KBM-7 (cell line): ENCODE data around the gene NLGN4Y.

Experiments used
- DNase-seq: peaks from one replicate; pipeline ENCODE4 v3.0.0-alpha.2; 2015
- in situ Hi-C: fragments of 300-500 bp; cut with MboI; formaldehyde crosslinking; loops from 2 replicates; pipeline ENCODE4 v1.14.3; 2020; ENCODE audit warnings: low sequenced_read_pairs, low pct_unique_long_range_greater_than_20kb, mixed read lengths

Gene NLGN4Y

DNA sequence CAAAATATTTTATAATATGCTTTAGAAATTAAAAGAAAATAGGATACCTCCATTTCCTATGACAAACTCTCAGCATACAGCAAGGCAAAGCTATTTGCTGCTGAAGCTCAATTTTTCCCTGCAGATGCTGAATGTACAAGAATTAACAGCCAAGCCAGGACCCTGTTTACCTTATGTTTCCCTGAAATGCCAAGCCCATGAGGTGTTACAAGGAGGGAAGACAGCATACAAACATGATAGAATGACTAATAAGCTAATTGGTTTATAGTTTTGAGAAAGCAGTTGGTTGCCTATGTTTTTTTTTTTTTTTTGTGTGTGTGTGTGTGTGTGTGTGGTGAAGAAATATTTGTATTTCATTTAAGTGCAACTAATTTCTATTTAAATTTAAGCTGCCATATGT, 113.2 kb downstream of the NLGN4Y start:
- DNase-seq, result no peak
- in situ Hi-C loops, result no loop called here

DNA sequence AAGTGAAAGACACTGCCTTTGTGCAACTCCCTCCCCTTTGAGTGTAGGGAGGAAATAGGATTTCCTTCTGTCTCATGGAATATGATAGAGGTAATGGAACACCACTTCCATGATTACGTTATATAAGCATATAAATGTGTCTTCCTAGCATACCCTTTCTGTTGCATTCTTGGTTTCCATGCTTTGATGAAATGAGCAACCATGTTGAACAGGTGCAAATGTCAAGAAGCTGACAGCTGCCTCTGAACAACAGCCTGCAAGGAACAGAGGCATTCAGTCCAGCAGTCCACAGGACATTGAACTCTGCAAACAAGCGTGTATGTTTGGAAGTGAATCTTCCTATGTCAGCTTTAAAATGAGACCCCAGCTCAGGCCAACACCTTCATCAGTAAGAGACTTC, 117.5 kb downstream of the NLGN4Y start:
- no peak for DNase-seq
- in situ Hi-C loops, result no loop called here

DNA sequence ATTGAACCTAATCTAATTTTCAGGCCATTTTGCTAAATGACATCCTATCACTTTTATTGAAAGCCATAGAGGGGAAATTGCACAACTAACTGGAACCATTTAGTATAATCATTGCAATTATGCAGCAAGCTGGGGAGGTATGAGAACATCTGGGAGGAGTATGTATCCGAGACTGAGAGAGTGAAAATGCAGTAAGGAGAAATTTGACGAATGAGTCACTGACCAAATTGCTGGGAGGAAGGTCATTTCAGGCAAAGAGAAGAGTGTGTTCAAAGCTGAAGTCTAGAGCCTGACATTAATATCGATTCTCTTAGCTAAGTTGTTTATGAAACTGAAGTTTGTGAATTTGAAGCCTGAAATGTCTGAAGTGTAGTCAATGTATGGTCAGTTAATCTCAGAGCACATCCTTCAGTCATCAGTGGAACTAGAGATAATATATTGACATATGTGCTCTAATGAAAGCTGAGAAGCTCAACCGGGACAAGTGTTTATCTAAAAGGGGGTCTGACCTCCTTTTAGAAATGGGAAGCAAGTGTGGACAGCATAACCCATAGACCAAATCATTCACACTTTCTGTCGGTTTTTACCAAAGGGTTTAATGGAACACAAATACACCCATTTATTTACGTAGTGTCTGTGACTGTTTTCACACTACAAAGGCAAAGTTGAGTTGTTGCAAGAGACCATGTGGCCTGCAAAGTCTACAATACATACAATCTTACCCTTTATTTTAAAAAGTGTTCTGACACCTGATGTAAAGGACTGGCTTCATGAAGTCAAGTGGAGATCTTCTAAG, 120.0 kb downstream of the NLGN4Y start:
- DNase-seq, result peak; percentile 37

DNA sequence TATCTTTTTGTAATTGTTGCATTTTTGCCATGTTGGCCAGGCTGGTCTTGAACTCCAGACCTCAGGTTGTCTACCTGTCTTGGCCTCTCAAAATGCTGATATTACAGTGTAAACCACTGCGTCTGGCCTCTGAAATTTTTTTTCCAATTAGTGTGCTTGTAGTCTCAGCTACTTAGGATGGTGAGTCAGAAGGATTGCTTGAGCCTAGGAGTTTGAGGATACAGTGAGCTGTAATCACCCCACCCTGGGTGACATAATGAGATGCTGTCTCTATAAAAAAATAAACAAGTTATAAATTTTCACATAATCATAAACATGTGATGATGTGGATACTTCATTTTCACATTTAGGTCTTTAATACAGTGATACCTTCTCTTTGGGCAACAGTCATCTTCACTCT, 154.9 kb downstream of the NLGN4Y start:
- no peak for DNase-seq
- in situ Hi-C loops, result no loop called here

More for the DNA sequence above, 120.0 kb downstream of the NLGN4Y start:
- in situ Hi-C loops, result no loop called here

DNA sequence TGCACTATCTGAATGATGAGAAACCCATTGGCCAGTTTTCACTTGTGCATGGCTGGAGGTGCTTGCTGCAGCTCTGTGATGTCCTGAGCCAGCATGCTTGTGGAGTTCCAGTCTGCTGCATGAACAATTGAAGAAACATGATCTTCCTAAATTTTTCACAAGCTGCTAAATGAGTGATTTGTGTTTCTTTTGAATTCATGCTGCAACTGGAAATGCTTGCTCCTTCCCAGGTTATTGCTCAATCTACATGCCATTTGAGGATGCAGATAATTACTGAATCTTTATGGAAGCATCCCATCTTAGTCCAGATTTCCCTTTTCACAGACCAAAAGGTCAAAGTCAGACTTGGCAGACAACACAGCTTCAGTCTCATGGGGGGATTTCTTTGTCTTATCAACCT, 170.2 kb downstream of the NLGN4Y start:
- no peak for DNase-seq
- in situ Hi-C loops, result no loop called here

DNA sequence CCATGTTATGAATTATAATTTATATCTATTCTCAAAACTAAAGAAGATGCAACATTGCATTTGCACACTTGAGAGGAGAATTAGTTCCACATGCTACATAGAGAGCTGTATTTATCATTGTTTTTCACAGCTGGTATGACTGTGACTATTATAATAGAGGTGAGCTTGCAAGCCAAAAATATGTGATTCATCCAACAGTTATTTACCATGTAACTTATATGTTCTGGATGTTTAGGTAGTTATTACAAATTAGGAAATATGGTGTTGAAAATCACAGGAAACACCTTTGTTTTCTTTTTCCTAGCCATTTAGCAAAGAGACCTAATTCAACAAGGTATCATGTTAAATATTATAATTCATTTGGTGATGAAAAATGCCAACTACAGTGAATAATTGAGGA, 183.8 kb downstream of the NLGN4Y start:
- in situ Hi-C loops, result no loop called here
- no peak for DNase-seq

DNA sequence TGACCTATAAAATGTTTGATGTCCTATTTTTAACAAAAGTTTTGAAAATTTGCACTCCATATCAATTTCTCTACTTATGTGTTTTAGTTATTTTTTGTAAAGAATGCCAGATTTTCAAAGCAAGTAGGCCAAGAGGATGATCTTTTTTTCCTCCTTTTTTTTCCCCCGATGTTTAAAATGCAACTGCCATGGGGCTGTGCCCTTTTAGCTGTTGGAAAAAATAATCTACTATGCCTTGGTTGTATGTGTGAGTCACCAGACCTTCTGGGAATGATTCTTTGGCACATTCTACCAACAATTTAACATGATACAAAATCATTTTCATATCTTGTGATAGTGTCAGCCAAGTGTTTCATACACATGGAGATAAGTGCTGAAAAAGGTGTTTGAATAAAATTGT, 217.3 kb downstream of the NLGN4Y start:
- DNase-seq, result no peak
- in situ Hi-C loops, result no loop called here

DNA sequence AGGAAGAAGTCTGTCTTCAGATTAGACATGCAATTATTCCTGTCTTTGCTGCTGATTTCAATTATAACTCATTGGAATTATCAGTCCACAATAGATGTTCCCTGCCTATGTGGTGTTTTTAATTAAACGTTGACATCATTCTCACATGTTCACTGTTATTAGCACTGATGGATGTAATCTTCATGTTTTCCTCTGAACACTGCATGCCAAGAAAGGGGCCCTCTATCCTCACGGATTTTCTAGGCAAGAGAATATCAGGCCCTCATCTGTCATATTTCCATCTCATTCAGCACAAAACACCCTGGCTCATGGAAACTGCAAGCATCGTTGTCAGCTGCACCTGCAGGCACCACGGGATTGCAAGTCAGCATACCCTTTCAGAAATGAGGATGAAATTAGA, 224.0 kb downstream of the NLGN4Y start:
- no peak for DNase-seq
- in situ Hi-C loops, result no loop called here

DNA sequence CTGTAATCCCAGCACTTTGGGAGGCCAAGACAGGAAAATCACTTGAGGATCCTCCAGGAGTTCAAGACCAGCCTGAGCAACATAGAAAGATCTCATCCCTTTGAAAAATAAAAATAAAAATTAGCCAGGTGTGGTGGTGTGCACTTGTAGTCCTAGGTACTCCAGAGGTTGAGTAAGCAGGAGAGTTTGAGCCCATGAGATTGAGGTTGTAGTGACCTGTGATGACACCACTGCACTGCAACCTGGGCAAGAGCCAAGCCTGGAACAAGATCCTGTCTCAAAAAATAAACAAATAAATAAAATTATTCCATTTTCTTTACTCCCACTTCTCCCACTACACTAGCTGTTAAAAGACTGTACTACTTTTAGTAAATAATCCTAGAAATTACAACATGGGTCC, 231.2 kb downstream of the NLGN4Y start:
- DNase-seq, result no peak
- in situ Hi-C loops, result no loop called here

DNA sequence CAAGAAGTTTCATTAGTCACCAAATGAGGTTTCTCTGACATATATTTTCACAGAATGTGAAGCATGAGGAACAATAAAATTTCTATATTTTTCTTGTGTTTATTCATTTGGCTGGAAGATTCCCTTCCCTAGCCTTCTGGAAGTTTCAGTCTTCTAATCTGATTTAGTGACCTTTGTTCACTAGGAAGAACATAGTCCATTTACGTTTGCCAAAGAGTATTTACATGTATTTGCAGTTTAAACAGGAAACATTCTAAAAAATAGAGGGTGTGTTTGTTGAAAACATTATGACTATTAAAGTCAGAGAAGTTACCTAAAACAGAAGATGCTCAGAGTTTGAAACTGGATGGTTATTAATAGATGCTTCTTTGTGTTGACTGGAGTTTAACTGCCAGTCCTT, 238.6 kb downstream of the NLGN4Y start:
- DNase-seq, result no peak
- in situ Hi-C loops, result no loop called here

DNA sequence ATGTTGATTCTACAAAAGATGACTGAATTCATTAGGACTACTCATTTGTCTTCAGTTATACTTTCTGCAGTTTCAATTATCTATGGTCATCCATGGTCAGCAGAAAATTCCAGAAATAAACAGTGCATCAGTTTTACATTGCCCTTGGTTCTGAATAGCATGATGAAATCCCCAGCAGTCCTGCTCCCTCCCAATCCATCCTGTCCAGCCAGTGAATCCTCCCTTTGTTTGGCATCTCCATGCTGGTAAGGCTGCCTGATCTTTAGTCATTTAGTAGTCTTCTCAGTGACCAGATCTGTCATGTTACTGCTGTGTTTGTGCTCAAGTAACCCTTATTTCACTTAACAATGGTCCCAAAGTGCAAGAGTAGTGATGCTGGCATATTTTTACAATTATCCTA, 239.3 kb downstream of the NLGN4Y start:
- DNase-seq, result no peak
- in situ Hi-C loops, result no loop called here

DNA sequence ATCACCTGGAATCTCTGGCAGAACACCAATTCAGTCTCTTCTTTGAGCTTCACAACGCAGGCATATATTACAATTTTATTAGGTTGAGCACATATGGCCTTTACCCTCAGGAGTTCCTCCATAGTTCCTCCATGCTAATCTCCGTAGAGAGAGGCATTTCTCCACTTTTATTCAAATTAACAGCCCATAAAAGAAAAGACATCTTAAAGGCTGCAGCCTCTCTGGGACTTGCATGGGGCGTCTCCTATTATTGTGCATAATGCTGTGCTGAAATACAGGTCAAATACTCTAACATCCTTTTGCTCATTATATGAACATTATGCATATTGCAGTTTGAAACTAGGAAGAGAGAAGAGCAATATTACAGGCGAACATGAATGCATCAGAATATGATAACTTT, 253.9 kb downstream of the NLGN4Y start:
- DNase-seq, result no peak
- in situ Hi-C loops, result no loop called here

DNA sequence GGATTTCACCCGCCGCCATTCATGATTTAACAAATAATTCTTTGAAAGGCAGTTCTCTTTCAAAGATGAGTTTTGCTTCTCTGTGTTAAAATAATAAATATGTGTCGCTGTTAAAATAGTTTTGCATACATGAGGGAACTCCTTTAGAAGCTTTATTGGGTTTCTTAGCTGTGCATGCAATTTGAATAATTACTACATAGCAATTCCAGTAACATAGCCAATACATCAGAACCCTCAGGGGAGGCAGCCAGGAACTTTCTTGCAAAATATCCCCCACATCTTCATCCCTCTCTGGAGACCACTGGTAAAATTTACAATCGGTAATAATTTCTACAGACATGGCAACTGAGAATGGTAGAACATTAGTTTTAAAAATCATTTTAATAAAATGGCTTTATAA, 268.8 kb downstream of the NLGN4Y start:
- in situ Hi-C loops, result no loop called here
- DNase-seq, result no peak

DNA sequence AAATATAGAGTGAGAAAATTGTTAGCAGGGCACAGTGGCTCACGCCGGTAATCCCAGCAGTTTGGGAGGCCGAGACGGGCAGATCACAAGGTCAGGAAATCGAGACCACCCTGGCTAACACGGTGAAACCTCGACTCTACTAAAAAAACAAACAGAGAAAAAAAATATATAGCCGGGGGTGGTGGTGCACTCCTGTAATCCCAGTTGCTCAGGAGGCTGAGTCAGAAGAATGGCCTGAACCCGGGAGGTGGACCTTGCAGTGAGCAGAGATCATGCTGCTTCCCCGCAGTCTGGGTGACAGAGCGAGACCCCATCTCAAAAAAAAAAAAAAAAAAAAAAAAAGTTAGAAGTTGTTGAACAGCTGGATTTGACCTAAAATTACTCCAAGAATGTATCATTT, 269.3 kb downstream of the NLGN4Y start:
- no peak for DNase-seq
- in situ Hi-C loops, result no loop called here

DNA sequence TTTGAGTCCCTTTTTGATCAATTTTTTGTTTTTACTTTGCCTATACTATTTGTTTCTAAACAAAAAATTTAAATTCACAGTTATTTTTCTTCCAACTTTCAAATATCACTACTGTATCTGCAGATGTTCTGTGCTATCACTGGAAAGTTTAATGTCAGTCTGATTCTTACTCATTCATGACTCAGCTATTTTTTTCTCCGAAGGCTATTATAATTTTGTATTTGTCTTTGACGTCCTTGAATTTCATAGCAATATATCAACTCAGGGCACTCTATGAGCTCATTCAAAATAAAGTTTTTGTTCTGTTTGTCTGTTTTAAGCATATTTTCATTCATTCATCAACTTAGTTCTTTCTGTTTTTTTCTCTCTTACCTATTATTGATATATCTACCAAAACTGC, 273.7 kb downstream of the NLGN4Y start:
- DNase-seq, result no peak
- in situ Hi-C loops, result no loop called here

DNA sequence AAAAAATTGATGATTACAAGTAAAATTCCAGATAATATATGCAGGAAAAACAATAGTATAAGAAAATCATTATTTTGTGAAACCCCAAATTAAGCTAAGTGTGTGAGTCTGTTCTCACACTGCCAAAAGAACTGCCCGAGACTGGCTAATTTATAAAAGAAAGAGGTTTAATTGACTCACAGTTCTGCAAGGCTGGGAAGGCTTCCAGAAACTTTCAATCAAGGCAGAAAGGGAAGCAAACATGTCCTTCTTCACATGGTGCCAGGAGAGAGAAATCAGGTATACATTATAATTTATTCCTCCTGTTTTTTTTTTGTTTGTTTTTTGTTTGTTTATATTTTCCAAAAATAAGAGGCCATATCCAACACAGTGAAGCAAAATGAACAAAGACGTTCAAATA, 276.8 kb downstream of the NLGN4Y start:
- no peak for DNase-seq
- in situ Hi-C loops, result no loop called here

DNA sequence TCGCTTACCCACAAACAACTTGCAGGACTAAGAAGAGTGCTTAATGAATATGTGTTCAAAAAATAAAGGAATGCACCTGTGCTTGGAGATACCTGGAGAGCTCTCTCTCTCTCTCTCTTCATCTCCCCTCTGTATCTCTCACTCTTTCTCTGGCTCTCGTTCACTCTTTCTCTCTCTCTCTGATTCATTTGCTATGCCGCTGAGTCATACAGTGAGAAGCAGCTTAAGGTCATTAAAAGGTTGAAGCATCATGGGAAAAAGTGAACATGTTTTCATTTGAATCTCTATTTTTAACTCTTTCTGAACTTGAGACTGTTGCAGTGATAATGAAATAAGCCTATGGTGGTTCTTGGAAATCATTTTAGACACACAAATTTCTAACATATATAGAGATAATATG, 277.8 kb downstream of the NLGN4Y start:
- peak; percentile 9 for DNase-seq
- in situ Hi-C loops, result no loop called here

DNA sequence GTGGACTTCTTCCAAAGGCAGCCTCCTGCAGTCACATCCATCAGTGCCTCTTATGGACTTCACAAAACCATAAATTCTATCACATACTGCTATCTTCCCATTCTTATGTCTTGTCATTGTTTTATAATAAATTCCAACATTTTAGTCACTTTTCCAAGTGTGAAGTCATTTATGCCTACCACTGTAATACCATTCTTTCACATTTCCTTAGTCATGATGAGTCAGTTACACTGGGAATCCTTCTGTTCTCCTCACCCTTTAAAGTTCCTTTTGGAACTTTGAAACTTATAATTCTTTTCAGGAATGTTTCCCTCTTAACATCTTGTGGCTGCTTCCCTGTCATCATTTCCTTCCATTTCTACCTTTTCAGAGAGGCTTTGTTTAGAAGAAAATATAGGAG, 279.7 kb downstream of the NLGN4Y start:
- no peak for DNase-seq
- in situ Hi-C loops, result no loop called here

DNA sequence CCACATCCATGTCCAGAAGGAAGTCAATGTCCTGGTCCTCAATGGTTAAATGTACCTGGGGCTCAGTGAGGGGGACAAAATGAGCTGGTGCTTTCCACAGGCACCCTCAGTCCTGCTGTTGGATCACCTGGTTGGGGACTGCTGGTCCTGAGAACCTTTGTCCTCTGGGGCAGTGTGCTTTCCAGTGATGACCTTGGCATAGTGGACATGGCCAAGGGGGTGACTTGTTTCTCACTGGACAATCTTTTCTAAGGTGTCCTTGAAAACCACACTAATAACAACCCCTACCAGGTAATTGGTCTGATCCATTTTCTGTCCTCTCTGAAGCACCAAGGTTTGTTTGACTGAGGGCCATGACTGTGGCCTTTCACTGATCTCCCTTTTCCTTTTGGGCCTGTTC, 294.1 kb downstream of the NLGN4Y start:
- in situ Hi-C loops, result no loop called here
- no peak for DNase-seq

DNA sequence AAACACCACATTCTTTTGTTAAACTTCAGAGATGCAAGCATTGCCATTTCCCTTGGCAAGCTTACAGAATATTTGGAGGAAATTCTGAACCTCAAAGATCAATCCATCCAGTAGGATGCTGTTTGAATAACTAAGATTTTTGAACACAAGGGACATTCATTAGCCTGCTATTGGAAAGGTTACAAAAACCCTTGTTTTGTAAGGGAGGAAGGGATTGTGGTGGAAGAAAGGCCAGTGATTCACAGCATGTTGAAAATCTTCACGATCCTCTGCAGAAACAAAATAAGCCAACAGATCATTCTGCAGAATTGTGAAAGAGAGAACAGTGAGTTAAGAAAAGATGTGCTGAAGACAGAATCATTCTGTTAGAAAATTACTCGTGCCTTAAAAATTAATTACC, 297.9 kb downstream of the NLGN4Y start:
- in situ Hi-C loops, result no loop called here
- no peak for DNase-seq

DNA sequence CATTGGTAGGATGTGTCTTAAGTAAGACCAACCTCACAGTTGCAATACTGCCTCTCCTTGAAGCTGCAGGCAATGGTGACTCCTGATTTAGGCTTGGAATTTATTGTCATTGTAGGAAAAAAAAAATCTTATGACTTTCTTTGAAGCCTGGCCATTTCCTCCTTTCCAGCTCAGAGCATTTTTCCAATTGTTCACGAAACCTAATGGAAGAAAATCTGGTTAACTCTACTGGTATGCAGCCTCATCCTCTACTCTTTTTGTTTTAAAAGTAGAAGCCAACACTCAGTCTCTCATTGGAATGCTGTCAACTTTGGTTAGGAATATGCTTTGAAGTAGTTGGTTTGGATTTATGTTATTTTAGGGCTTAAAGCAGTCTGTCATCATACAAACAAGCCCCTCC, 298.6 kb downstream of the NLGN4Y start:
- no peak for DNase-seq
- in situ Hi-C loops, result no loop called here

DNA sequence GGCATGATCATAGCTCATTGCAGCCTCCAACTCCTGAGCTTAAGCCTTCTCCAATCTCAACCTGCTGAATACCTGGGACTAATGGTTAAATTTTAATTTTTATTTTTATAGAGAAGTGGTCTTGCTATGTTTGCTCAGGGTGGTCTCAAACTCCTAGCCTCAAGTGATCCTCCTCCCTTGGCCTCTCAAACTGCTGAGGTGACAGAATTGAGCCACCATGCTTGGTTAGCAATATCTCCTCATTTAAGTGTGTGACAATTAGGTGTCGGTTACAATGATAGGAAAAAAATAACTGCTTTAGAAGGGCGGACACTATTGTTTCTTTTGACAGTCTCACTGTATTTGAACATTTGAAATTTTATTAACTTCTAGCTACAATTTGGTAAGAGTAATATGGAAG, 300.3 kb downstream of the NLGN4Y start:
- in situ Hi-C loops, result no loop called here
- no peak for DNase-seq
